DMS79 (cell line): ENCODE results near the gene SLC9A9.
"Not testable (repeated sequence)": the region's sequence is repeated elsewhere in the genome, so short reads cannot be mapped to it uniquely, and the experiment has no call there.

Experiments
- DNase-seq: peaks from one replicate; lab custom pipeline; 2025; lab: John Stamatoyannopoulos, UW

The SLC9A9 gene

DNA sequence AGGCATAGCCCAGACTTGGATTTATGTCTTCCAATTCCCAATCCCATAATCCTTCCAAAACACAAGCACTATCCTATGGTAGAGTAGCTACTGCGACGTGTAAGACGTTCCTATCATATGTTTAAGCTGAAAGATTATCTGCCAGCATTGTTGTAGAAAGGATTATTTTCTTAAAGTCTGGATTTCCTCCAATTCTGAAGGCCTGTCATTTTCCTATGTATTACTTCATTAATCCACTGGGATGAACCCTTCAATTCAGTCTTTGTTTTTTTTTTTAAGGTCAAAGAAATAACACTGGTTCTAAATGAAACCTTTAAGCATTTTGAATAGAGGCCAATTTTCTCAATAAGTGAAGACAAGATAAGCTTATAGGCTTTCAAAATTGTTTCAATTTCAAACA lies 289.0 kb downstream of the SLC9A9 start:
- DNase-seq: no peak

DNA sequence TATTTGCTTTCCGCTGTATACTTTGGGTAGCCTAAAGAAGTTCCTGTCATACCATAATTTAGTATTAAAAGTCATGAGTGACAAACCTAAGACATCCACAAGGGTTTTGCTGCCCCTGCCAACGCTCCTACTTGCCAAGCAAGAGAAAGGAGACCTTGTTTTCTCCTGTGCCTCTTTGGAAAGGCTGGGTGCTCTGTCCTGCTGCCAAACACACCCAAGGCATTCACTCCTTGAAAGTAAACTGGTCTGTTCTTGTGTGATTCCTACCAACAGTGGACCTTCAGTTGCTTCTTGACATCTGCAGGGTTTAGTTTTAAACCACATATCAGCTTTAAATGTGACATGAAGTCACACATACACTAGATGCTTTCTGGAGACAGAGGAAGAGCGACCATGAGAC lies 295.4 kb downstream of the SLC9A9 start:
- no peak for DNase-seq

DNA sequence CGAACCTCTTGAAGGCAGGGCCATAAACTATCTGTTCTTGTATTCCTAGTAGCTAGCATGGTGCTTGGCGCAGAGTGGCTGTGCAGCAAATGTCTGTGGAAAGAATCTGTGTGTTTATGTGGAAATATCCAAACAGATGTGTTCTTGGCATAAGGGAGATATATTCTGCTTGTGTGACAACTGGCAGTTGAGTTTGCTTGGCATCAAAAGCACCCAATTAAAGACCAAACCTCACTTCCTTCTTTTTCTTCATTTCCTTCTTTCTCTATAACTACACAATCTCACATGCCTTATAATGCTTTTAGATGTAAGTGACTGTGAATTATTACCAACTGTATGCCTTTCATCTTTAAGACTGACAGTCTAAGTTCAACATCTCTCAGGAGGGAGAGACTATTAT lies 296.5 kb downstream of the SLC9A9 start:
- DNase-seq: no peak

GRCh38 chr3:143548861-143549497 lies 299.3 kb downstream of the SLC9A9 start:
- DNase-seq: no peak

GRCh38 chr3:143548393-143548792 lies 299.9 kb downstream of the SLC9A9 start:
- no peak for DNase-seq

DNA sequence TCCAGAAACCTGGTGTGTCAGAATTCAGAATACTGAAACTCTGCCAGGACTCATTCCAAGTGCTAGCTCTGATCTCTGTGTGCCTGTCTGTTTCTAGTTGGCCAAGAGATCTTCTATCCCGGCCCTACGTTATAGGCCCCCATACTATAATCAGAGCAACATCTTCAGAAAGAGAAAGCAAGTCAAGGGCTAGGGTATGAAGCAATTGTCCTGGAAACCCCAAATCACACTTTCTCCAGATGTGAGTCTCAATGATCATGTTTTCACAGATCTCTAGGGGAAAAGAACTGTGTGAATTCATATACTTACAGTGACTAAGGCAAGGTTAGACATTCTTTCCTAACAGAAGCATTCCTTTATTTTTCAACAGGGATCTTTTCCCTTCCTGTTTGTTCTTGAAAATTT lies 309.7 kb downstream of the SLC9A9 start:
- DNase-seq: no peak

- DNase-seq: no peak
Observed at GRCh38 chr3:143538061-143538460, 310.2 kb downstream of the SLC9A9 start.

DNA sequence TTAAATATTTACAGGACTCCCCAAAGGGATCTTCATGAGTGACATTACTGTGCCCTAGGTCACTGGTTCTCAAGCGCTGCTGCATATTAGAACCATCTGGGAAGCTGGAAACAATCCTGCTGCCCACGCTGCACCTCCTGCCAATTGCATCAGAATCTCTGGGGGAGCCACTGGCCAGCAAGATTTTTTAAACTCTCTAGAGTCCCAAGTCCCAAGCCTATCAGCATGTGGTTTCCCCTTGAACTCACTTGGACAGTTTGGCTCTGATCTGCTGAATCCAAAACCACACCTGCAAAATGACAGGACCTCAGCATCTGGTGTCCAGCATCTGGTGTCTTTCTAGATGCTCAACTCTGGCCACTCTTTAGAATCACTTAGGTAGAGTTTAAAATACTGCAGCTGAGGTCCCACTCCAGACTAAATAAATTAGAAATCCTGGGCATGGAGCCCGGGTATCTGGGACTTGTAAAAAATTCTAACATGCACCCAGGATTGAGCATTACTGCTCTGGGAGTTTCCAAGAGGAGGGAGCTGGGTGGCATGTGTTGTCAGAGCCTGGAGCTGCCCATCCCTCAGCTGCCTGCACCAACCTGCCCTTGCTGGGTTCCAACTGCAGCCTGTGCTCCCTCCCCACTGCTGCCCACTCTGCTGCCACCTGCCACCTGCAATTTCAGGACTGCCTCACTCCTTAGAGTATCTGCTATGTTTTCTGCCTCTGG lies 311.3 kb downstream of the SLC9A9 start:
- DNase-seq: no peak

DNA sequence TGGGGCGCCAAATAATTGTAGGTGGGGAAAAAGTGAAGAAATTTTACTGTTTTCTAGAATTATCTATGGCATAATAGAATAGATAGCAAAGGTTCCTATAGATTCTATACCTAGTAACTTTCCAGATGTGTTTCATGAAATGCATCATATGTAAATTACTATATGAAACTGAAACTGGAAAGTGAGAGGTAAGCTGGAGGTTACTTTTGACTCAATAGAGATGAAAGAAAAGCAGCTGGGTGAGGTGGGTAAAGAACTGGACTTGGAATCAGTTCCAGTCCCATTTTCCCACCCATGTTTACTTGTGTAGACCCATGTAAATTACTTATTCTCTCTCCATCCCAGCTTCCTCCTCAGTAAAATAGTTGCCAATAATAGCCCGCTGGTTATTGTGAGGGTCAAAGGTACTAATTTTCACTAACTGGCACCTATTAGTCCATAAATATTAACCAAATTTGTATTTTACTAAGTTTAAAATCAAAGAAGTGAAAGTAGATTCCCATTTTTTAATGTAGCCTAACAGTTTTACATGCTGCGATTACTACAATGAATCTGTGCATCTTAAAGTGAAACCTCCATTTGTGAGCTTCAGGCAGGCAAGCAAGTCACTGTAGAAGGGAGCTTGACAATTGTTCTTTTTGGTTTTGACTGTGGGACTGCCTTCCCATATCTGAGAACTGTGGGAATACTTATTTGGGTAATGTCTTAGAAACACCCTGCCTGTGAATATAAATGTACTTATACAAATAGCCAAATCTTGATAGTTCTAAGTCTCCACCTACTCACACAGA lies 312.1 kb downstream of the SLC9A9 start:
- DNase-seq: no peak

GRCh38 chr3:143533391-143533790 lies 314.9 kb downstream of the SLC9A9 start:
- DNase-seq: no peak

- DNase-seq: no peak
Observed at GRCh38 chr3:143532091-143532490, 316.2 kb downstream of the SLC9A9 start.

DNA sequence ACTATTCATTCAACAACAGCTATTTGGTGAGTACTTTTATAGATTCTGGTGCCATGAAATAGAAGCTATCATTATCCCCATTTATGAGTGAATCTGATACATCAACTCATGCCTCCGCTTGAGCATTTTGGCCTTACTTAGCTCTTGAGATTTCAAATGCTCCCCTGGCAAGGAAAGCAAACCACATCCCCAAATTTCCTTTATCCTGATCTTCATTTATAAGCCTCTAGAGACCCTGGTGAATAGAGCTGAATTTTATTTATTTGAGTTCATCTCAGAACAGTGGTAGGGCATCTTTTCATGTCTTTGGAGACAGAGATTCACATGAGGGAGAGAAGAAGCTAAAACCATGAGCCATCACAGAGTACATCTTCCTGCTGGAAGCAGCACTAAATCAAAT lies 317.2 kb downstream of the SLC9A9 start:
- DNase-seq: no peak

GRCh38 chr3:143529798-143530197 lies 318.5 kb downstream of the SLC9A9 start:
- no peak for DNase-seq

DNA sequence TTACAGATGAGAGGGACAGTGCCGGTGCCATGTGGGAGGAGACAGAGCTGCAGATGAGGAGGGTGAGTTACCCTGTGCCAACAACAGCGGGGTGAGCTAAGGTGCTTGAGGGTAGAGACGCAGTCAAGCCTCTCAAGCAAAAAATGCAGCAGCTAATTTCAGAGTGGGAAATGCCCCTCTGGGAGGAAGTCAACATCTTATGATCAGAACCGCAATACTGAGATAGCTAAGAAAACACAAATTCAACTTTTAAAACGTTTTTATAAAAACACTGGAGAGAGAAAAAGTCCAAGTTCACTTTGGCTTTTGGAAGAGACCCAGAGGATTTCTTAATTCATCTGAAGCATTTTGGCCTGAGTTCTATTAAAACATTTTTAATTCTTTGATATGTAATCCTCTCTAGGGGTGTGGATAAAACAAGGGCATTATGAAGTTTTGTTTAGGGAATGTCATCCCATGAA lies 319.2 kb downstream of the SLC9A9 start:
- DNase-seq: no peak

DNA sequence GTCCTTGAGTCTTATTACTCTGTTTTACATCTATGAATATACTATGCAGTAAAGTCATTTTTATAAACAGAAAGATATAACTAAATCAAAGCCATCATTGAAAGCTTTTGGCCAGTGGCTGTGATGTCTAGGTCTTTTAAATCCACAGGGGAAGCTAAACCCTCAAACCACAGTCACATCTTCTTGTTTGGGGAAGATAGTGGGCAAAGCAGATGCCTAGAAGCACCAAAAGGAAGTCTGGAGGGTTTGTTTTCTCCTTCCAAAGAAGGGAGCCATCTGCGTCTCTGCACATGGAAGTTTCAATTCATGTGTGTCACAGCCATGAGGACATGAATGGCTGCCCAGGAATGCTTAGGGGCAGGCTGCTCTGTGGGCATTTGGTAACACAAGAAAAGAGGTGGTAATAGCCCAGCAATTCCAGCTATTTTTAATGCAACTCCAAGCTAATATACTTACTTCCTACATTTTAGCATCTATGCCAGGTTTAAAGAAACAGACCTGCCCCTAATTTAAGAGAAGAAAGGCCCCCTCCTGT lies 322.2 kb downstream of the SLC9A9 start:
- no peak for DNase-seq

- DNase-seq: no peak
Observed at GRCh38 chr3:143525408-143525807, 322.9 kb downstream of the SLC9A9 start.

- DNase-seq: no peak
Observed at GRCh38 chr3:143521803-143522202, 326.5 kb downstream of the SLC9A9 start.

- DNase-seq: not testable (repeated sequence)
Observed at GRCh38 chr3:143517131-143517530, 331.1 kb downstream of the SLC9A9 start.

DNA sequence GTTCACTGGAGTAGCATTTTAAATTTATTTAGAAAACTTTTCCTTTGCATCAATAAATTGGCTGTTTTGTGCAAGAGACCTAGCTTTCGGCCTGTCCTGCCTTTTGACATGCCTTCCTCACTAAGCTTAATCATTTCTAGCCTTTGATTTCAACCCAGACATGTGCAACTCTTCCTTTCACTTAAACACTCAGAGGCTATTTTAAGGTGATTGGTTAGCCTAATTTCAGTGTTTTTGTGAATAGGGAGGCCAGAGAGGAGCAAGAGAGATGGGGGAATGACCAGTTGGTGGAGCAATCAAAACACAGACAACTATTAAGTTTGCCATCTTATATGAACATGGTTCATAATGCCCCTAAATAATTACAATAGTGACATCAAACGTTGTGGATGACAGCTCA lies 333.4 kb downstream of the SLC9A9 start:
- DNase-seq: no peak

DNA sequence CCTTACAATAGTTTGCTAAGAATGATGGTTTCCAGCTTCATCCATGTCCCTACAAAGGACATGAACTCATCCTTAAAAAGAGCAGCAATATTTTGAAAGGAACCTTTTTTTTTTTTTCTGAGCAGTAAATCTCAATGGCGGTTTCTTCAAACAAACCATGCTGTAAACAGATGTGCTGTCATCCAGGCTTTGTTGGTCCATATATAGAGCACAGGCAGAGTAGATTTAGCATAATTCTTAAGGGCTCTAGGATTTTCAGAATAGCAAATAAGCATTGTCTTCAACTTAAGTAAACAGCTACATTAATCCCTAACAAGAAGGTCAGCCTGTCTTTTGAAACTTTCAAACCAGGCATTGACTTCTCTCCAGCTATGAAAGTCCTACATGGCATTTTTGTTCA lies 334.2 kb downstream of the SLC9A9 start:
- no peak for DNase-seq

DNA sequence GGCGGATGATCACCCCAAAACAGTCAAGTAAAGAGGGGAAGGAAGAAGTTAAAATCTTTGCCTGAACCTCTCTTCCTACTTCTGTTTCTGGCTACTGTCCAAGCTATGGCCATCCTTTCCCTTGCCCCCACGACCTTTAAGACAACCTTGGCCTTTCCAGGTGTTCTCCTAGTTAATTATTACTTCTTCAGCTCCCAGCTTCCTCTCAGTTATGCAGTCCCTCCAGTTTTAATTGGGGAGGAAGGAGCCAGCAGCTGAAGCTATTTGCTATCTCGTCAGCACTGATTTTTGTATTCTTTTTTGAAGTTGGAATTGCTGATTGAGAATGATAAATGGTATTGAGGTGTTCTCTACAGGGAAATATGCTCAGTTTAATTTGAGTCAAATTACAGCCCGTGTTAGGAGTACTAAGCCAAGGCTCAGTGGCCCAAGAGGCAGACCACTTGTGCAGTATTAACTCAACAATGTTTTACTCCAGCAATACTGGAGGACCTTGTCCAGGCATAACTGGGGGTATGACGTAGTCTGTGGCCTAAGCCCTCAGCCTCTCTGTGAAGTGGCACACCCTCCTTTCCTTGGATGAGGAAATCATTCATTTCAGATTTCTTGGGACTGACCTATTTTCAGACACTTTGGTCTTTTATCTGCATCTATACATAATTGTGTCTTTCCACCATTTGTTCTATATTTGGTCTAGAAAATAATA lies 336.9 kb downstream of the SLC9A9 start:
- DNase-seq: no peak

DNA sequence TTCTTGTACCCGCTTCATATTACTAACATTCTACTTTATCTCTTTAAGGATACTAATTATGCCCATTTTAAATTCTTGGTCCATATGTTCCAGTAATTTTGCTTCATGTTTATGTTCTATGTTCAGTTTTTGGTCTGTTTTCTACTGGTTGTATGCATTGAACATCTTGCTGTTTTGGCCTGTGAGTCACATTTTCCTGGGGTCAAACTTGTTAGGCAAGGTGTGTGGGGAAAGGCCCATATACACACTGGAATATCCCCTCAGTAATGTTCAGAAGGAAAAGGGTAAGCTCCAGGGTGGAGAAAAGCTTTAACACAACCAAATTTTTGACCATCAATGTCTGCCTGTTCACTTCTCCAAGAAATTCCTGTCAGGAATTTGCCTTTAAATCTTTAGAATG lies 337.7 kb downstream of the SLC9A9 start:
- no peak for DNase-seq
